Muscle of back (tissue), 11 donors: ENCODE data around the gene DUOXA1. TPM values are rescaled to one million over a fixed set of nuclear protein-coding genes. Genes with fewer than 3 reads are reported as not detected.
"Not testable (repeated sequence)": the region's sequence is repeated elsewhere in the genome, so short reads cannot be mapped to it uniquely, and the experiment has no call there.

Source experiments
- DNase-seq, 3 donors: peaks; one replicate each; pipeline versions ENCODE4 v3.0.0 to v3.0.0-alpha.2; 2013
- polyA plus RNA-seq, 10 donors: library from polyadenylated mRNA; unstranded; fragments of 120-200 nt; gene quantifications; one replicate each; pipeline ENCODE4 v1.2.1, GENCODE V29; 2013; ENCODE audit not compliant: insufficient read length in 10 of 10

DUOXA1 gene
- polyA plus RNA-seq, 10 donors, result 0.12 to 3.5 (median 1.6) TPM; not detected in 6

GRCh38 chr15:45093013-45093412, 36.7 kb downstream of the DUOXA1 start:
- DNase-seq, result no peak

DNA sequence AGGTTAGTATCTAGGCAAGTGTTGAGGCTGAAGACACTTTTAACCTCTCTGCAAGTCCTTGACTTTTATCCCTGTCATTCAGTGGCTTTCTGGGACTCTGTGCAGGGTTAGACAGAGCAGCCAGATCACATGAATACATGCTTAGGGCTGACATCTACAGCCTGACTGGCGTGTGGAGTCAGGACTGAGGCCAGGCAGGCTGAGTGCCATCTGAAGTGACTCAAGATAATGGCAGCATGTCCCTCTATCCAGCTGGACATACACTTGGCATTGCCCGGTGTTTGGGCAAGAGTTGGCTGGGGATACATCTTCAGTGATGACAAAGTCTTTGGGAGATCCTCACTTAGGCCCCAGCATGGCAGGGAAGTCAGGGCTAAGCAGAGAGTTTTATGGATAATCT, 38.1 kb downstream of the DUOXA1 start:
- no peak for DNase-seq

DNA sequence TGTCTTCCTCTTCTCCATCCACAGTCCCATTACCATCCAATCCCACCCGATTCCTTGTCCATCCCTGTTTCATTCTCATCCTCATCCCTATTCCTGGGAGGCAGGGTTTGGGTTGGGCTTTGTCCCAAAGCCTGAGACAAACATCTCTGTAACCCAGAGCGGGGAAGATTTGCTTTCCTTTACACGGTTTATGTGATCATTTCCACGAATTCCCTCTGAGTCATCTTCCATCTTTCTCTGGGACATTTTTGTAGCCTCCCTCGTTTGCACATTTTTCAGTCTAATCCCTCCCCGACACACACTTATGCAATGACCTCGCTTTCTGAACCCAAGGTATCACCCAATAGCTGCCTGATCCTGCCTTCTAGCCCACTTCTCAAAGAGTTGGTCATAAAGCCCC, 38.5 kb downstream of the DUOXA1 start:
- no peak for DNase-seq

DNA sequence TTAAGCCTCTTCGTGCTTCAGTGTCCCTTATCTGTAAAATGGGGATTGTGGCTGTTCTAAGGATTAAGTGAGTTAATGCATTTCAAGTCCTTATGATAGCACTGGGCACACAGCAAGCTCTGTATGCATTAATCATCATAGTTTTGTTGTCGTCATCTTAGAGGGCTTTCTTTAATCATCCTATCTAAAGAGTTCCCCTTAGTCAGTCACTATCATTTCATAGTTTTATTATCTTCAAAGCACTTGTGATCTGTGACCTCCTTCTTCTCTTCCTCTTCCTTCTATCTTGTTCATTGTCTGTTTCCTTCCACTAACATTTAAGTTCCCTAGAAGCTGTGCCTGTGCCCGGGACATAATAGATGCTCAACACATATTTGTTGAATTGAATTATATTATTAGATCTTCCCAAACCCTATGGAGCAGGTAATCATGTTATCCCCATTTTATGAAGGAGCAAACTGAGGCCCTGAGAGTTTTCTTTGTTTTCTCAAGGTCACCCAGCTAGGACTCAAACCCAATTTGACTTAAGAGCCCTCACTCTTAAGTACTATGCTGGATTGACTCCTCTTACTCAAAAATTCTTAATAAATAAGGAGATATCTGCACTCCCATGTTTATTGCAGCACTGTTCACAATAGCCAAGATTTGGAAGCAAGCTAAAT, 39.8 kb downstream of the DUOXA1 start:
- no peak for DNase-seq

DNA sequence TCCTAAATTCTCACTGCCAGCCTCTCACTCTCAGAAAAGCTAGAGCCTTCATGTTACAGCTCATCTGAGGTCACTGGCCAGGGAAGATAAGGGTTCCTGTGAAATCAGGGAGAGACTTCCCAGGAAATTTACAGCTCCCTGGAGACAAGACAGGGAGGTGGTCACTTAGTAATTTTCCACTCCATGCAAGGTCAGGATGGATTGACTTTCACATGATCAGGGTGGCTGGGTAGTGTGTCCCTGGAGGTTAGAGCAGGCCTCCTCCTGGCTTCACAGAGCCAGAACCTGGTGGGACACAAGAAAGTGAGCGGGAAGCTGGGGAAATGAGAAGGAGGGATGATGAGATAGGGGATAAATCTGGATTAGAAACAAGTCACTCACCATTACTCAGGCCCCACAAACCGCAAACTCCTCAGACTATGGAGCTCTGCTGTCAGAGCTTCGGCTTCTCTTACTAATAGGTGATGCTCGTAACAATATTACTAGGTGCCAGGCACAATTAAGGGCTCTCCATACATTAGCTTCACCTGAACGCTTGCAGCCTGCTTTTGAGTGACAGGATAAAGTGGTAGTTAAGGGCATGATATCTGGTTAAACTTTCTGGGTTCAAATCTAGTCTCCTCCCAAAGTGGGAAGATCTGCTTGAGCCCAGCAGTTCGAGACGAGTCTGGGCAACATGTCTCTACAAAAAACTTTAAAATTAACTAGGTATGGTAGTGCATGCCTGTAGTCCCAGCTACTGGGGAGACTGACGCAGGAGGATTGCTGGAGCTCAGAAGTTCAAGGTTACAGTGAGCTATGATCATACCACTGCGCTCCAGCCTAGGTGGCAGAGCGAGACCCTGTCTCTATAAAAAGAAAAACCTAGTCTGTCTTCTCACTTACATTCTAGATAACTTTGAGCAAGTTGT, 40.6 kb downstream of the DUOXA1 start:
- DNase-seq, result no peak

- no peak for DNase-seq
These were observed 42.2 kb downstream of the DUOXA1 start for GRCh38 chr15:45087513-45087912.

DNA sequence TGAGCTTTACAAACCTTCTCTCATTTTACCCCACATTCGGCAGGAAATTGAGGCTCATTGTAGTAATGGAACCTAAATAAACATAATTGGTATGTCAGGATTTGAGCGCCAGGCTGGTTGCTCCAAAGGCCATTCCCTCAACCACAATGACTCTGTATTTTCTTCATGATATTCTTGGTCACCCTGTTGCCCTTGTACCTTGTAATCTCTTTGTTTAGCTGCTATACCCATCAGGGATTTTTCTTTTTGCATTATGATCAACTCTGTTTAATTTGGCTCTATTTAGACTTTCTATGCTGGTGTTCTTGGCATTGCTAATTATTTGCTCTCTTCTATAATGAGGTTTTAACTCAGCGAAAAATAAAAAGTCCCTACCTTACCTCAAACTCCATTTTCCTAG, 45.5 kb downstream of the DUOXA1 start:
- DNase-seq, result no peak

GRCh38 chr15:45083223-45083622, 46.5 kb downstream of the DUOXA1 start:
- DNase-seq, result no peak

- DNase-seq, result not testable (repeated sequence)
These were observed 47.3 kb downstream of the DUOXA1 start for GRCh38 chr15:45082412-45082811.

GRCh38 chr15:45080593-45080992, 49.1 kb downstream of the DUOXA1 start:
- DNase-seq, result not testable (repeated sequence)

DNA sequence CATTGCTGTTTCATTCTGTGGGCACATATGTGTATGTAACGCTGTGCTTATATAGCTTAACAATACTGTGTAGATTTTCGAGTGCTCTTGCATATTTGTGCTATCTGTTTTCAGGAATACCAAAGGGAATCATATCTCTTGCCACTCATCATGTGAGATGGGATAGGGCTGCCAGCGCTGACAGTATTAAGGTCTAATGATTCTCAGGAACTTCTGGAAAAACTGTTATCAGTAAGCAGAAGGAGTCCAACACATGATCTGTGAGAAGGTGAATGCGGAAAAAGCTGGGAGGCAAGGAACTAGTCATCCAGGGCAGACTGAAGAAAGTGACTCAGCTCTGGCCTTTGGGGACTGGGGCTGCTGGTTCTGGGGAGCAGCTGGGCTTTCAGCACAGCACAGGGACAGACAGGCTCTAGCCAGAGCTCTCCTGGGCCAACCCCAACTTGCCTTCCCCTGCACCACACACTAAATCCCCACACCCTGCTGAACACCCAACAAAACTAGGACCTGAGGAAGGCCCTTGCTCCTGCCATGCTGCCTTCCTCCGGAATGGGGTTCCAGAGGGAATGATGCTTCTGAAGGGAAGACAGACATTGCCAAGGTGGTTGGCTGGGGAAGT, 49.9 kb downstream of the DUOXA1 start:
- DNase-seq, result not testable (repeated sequence)

- DNase-seq, result not testable (repeated sequence)
These were observed 50.5 kb downstream of the DUOXA1 start for GRCh38 chr15:45079201-45079600.

DNA sequence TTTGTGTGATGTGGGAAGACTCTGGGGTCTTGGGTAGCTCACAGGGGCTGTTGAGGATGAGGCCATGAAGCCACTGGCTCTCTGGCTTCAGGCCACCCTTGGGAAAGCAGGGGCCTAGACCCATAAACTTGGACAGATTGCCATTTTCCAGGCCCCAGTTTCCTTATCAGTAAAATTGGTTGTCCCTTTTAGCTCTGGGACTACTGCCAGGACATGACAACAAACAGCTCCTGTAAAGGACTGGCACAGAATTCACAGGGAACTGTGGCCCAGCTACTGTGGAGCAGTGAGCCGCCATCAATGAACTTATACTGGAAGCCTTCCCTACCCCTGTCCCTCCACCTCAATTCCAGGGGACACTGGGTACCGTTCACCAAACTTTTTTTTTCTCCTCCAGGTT, 52.3 kb downstream of the DUOXA1 start:
- not testable (repeated sequence) for DNase-seq

GRCh38 chr15:45075440-45076320, 54.0 kb downstream of the DUOXA1 start:
- DNase-seq, result not testable (repeated sequence)

- DNase-seq, result not testable (repeated sequence)
These were observed 56.1 kb downstream of the DUOXA1 start for GRCh38 chr15:45073602-45074001.

DNA sequence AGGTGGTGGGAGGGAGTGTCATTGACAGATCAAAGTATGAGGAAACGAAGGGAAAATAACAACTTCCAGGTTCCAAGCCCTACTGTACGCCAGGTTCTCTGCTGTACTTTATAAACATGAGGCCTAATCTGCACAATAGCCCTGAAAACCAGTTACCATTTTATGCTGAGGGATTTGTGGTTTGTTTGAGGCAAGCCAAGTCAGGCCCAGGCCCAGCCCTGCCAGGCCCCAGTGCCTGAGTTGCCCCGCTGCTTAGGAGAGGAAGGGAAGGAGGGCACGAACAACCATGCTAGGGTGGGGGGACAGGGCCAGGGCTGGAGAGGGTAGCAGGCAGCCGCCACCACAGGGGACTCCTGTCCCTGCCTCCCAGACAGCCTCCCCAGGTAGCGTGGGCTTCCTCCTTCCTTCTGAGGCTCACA, 59.7 kb downstream of the DUOXA1 start:
- DNase-seq, result not testable (repeated sequence)

Other genes with a start within 250 kb of the DUOXA1 start
- not detected for gene TERB2, start 173.2 kb downstream of the DUOXA1 start, polyA plus RNA-seq
- gene SORD, start 106.7 kb downstream of the DUOXA1 start, polyA plus RNA-seq, result 10 to 100 TPM in 2 of 10 donors, 1 to 10 TPM in 8; 5.7 to 12.4 (median 7.0) TPM
- gene DUOX2, start 15.7 kb downstream of the DUOXA1 start, polyA plus RNA-seq, result under 1 TPM in 5 of 10 donors, not detected in 5; 0.03 to 0.42 (median 0.19) TPM
- under 1 TPM in 2 of 10 donors, not detected in 8; 0.20 to 0.34 TPM for gene DUOXA2, start 15.6 kb downstream of the DUOXA1 start, polyA plus RNA-seq
- gene DUOX1, start 115 bp upstream of the DUOXA1 start, polyA plus RNA-seq, result 1 to 10 TPM in 8 of 10 donors, under 1 TPM in 2; 0.65 to 5.9 (median 2.4) TPM
- 10 to 100 TPM in 6 of 10 donors, 1 to 10 TPM in 4; 7.2 to 15.4 (median 10.1) TPM for gene SHF, start 58.1 kb upstream of the DUOXA1 start, polyA plus RNA-seq
- under 1 TPM; 0.07 to 0.43 (median 0.20) TPM for gene SLC28A2, start 122.4 kb upstream of the DUOXA1 start, polyA plus RNA-seq
- gene GATM, start 248.7 kb upstream of the DUOXA1 start, polyA plus RNA-seq, result 100 to 1,000 TPM; 176 to 548 (median 349) TPM